ENCODE results near the gene LRRC71.
A peak's percentile ranks its signal among the peaks of the same experiment; 100 is the strongest.

LRRC71 gene

DNA sequence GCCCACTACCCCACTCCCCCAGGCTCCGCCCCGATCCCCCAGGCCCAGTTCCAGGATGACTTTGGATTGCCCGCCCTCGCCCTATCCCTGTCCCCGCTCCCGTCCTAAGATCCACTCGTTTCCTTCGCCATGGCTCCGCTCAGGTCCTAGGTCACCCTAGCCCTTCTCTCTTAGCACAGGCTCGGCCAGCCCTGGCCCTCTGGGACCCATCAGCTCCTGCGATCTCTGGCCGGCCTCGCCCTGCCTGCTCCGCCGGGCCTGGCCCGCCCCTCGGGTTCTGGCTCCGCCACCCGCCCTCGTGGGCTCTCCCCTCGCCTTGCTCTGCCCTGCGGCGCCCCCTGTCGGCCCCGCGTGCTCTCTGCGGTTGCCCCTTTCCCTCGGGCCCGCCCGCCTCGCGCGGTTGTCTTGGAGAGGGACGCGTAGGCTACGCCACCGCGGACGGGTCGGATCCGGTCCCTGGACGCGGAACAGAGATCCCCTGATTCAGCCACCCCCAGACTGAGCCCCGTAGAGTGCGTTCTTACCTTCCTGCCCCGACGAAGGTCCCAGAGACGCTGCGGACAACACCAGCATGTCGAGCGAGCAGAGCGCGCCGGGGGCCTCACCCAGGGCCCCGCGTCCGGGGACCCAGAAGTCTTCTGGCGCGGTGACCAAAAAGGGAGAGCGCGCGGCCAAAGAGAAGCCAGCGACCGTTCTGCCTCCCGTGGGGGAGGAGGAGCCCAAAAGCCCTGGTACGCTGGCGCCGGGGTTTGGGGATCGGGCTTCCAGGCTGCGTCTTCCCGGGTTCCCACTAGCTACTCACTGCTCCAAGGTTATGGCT, at the start of gene LRRC71:
TSS of gene LRRC71 (plus strand) at position 400 of the 820 bp plus-strand sequence. CDS start at position 572, 172 bp downstream.
- DNase-seq (ENCODE audit: low read depth), result peak; percentile 67

DNA sequence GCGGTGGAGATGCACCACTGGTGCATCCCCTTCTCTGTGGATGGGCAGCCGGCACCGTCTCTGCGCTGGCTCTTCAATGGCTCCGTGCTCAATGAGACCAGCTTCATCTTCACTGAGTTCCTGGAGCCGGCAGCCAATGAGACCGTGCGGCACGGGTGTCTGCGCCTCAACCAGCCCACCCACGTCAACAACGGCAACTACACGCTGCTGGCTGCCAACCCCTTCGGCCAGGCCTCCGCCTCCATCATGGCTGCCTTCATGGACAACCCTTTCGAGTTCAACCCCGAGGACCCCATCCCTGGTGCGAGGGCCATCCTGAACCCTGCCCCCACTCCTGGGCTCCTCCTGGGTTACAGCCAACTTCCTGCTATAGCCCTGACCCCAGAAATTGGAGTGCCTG, 46.8 kb upstream of the LRRC71 start:
- no peak for DNase-seq (ENCODE audit: low read depth)

DNA sequence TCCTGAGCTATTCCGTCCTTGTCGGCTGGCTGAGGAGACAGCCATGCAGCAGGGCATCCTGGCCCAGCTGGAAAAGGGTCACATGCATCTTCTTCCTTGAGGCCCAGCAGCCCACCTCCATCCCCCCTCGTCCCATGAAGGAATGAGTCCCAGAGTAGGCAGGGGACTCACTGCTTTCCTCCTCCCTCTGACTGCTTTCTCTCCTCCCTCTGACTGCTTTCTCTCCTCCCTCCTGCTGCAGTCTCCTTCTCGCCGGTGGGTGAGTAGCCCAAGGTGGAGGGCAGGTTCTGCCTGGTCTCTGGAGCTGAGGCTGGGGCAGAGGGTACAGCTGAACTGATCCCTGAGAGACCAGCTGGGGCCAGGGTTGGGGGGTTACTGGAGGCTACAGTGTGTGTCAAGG, 46.3 kb upstream of the LRRC71 start:
- DNase-seq (ENCODE audit: low read depth), result no peak

DNA sequence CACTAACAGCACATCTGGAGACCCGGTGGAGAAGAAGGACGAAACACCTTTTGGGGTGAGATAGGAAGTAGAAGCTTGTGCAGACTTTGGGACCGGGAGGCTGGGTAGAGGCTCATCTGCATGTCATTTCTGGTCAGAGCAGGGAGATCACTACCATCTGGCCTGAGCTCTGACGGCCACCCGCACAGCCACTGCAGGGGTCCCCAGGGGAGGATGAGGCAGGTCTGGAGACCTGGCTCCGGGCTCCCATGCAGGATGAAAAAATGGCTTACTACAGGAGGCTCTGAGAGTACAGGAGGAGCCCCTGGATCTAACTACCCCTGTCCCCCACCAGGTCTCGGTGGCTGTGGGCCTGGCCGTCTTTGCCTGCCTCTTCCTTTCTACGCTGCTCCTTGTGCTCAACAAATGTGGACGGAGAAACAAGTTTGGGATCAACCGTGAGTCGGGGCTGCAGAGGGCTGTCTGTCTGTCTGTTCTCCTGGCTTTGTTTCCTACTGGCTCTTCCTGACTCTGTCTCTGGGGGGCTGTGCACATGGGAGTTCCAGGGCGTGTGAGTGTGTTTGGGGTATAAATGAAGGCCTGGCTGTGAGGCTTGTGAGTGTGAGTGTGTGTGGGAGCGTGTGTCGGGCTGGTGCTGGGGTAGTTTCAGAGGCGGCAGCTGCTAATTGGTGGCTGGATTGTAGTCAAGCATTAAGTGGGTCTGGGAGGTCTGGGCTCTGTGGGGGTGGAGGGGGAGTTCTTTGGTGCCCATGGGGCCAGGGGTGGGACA, 45.7 kb upstream of the LRRC71 start:
- DNase-seq (ENCODE audit: low read depth), result no peak

DNA sequence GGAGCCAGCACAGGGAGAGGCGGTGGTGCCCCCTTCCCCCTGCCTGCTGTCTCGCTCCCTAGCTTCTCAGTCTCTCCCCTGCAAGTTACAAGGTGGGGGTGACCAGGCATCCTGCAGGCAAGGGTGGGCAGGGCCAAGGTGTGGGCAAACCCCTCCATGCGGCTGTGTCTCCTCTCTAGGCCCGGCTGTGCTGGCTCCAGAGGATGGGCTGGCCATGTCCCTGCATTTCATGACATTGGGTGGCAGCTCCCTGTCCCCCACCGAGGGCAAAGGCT, 45.2 kb upstream of the LRRC71 start:
- no peak for DNase-seq (ENCODE audit: low read depth)

DNA sequence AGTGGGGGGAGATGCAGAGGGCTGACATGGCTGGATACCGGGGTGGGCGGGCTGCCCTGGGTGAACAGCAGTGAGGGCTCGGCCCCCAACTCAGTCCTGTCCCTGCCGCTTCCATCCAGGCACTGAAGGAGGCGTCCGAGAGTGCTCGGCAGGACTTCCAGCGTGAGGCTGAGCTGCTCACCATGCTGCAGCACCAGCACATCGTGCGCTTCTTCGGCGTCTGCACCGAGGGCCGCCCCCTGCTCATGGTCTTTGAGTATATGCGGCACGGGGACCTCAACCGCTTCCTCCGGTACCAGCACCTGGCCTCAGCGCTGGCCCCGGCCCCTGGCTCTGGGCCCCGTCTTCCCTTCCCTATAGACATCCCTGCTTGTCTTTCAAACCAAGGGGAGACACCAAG, 44.2 kb upstream of the LRRC71 start:
- no peak for DNase-seq (ENCODE audit: low read depth)

DNA sequence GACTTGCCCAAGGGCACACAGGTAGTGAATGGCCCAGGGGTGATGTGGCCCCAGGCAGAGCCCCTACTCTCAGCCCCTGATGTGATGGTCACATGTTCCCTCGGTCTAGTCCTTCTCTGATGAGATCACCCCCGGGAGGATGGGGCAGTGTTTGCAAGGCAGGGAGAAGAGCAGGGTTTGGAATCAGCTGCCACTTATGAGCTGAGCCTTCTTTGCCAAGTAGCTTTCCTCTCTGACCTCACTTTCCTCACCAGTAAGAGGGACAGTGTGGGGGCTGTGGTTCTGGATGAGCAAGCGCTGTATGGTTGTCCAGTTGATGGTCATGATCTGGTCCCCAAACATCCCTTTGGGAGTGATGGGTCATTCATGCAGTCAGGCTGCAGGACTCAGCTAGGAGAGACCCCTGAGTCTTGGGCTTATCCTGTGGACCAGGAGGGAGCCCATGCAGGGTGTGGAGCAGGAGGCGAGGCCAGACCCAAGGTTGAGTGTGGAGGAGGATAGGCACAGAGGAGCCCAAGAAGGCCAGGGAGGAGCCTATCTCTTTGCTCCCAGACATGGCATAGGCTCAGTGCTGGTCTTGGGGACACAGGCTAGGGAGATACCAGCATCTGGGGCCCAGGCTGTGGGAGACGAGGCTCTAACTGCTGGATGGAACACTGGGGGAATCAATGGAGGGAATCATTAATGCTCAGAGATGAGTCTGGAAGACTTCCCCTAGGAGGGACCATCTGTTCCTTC, 42.8 kb upstream of the LRRC71 start:
- no peak for DNase-seq (ENCODE audit: low read depth)

DNA sequence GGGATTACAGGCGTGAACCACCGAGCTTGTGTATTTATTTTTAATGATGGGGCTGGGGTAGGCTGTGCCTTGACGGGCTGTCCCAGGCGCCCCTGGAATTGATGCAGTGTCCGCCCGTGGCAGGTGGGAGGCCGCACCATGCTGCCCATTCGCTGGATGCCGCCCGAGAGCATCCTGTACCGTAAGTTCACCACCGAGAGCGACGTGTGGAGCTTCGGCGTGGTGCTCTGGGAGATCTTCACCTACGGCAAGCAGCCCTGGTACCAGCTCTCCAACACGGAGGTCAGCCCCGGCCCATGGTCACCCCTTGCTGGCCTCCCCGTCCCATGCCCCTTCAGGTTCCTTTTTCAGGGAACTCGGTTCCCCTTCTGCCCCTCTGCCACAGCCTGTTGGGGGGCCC, 40.6 kb upstream of the LRRC71 start:
- DNase-seq (ENCODE audit: low read depth), result no peak

DNA sequence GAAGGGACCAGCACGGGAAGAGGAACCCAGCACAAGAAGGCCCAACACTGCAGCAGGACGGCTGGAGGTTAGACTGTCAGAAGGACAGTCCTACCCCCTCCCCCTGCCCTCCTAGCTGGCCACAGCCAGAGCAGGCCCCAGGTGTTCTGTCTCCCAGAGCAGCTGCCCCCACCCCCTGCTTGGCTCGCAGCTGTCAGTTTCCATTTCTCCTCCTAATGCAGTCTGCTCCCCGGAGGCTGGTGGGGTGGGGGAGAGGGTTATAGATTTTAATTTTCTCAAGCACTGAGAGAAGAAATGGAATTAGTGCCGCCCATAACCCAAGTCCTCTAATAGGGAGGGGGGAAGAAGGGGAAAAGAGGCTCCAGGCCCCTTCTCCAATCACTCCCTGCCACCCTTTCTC, 40.0 kb upstream of the LRRC71 start:
- DNase-seq (ENCODE audit: low read depth), result no peak

DNA sequence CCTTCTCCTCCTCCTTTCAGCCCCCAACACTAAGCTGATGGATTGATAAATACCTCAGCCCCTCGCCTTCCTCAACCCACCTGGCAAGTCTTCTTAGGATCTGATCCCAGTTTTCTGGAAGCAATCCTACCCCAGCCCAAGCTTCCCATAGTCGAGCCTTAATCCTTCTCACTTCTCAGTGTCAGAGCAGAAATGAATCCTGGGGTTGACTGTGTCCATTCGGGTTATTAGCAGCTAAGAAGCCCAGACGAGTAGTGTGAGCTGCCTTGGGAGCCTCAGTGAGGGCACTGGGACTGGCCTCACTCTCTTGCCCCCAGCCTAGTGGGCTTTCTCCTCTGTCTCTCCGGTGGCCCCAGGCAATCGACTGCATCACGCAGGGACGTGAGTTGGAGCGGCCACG, 39.3 kb upstream of the LRRC71 start:
- DNase-seq (ENCODE audit: low read depth), result no peak

DNA sequence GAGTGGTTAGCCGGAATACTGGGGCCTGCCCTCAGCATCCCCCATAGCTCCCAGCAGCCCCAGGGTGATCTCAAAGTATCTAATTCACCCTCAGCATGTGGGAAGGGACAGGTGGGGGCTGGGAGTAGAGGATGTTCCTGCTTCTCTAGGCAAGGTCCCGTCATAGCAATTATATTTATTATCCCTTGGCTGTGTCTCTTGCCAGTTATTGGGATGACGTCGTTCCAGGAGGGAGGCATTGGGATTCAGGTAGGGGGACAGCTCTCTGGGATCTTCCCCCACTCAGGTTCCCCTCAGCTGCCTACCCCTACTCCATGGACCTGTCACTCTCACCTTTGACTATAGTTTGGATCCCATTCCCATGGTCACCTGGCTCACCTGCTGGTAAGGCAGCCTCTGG, 38.8 kb upstream of the LRRC71 start:
- no peak for DNase-seq (ENCODE audit: low read depth)

DNA sequence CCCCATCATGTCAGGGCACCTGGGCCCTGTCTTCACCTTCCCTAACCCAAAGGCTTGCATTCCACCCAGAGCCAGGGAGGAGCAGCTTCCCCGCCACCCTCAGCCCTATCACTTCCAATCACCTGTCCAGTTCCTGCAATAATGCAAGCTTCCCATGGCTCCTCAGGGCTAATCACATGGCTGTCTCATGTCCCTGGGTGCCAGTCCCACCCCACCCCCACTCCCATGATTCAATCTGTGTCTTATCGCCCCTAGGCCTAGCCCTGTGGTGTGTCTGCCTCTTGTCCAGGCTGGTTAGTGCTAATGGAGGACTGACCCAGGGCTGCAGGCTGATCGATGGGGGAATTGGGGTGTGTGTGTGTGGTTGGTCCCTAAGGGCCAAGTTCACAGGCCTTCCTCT, 37.9 kb upstream of the LRRC71 start:
- DNase-seq (ENCODE audit: low read depth), result no peak

DNA sequence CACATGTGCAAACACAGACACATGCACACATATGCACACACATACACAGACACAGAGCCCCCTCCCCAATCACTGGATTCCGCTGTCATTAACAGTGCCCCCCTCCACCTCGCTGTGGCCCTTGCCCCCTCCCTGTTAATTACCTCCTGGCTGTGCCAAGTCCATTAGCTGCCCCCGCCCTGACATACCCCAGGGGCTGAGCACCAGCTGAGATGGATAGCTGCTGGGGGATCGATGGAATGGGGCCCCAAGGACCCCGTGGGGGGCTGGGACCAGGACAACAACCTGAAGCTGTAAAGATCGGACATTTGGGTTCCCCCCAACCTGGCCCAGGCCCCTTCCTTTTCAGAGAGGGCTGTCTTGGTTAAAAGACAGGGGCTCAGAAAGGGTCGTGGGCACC, 36.5 kb upstream of the LRRC71 start:
- no peak for DNase-seq (ENCODE audit: low read depth)

DNA sequence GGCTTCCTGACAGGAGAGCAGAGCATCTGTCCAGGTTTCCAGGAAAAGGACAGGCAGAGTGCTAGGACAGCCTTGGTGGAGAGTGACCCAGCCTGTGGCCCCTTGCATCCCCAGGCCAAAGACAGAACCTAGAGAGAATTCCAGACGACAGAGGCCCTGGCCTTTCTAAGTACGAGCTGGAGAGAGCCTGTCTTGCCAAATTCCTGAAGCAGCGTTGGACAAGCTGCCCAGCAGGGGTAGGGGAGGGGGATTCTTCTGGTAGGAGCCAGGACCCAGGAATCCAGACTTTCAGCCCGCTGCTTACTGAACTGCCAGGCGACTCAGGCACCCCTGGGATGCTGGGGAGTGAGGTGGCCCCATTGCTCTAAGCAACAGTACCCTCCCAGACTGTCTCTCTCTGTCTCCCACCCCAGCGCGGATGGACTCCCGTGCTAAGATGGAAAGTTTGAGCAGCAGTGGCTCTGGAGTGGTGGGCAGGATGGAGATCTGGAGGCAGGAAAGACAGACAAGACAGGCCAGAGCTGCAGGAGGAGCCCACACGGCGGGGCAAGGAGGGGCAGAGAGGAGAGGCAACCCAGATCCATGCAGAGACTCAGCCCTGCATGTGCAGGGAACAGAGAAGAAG, 35.8 kb upstream of the LRRC71 start:
- DNase-seq (ENCODE audit: low read depth), result no peak

DNA sequence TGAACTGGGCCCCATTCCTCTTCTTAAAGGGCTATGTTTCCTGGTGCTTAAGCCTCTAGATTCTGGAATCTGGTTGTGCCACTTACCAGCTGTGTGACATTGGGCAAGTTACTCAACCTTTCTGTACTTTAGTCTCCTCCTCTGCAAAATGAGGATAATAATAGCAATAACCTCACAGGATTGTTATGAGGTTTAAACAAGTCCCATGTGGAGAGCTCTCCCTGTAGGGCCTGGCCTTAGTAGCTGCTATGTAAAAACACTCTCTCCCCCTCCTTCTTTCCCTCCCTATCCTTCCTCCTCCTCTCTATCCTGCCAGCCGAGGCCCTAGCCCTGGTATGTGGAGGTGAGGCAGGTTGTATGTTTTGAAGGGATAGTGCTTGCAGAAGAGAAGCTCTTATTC, 35.1 kb upstream of the LRRC71 start:
- DNase-seq (ENCODE audit: low read depth), result no peak

DNA sequence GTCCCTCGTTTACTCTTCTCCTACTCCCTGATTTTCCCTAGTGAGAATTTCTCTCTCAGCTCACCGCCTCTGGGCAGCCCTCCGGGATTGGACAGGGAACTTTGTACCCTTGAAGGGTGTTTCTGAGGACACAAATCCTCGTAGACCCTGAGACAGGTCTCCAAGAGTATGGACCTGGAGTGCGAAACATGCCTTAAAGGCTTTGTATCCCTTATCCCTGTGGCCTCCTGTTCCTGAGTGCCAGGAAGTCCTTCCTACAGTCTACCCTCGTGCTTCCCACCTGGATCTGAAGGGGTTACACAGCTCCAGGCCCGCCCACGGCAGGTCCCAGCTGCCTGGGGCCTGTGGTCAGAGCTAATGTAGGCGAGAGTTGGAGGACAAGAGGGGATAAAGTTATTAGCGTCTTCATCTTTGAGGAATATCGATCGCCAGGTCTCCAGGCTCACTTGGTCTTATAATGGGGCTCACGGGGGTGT, 34.5 kb upstream of the LRRC71 start:
- DNase-seq (ENCODE audit: low read depth), result no peak

DNA sequence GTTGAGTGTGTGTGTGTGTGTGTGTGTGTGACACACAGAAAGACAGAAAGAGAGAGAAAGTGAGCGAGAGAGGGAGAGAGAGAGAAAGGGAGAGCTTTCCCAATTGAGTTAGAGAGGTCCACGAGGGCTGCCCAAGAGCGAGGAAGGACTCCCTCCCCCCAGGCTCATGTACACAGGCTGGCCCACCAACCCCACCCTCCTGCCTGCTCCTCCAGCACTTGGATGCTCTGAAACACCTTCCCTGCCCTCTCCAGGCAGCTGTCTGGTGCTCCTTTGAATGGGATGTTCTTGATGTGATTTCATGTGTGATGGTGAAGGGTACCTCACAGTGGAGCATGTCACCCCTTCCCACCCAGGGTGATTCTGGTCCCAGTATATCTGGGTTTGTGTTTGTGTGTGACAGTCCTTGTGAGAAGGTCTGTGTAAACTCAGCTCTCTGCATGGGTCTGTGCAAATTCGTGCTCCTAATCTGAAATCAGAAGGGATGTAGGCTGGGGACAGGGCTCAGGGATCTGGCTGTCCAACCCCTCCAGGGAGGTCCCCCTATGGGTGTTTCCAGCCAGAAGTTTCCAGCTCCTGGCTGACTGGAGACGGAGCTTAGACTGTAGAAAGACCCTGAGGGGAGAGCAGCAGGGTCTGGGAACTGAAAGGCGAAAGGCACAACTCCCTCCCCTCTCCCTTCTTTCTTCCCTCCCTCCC, 33.7 kb upstream of the LRRC71 start:
- no peak for DNase-seq (ENCODE audit: low read depth)

DNA sequence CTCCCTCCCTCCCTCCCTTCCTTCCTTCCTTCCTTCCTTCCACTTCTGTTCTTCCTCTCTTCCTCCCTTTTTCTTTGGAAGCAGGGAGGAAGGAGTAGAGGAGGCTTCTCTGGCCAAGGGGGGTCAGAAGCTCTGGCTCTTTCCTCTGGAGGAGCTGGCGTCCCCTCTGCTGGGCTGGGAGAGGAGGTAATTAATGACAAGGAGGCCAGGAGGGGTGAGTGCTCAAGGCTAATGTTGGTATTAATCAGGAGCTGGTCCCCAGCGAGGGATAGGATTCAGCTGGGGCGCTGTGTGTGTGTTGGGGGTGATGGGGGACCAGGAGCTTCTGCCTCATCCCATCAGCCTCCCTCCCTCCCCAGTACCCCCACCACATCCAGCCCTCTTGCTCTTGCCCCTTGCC, 33.1 kb upstream of the LRRC71 start:
- no peak for DNase-seq (ENCODE audit: low read depth)

DNA sequence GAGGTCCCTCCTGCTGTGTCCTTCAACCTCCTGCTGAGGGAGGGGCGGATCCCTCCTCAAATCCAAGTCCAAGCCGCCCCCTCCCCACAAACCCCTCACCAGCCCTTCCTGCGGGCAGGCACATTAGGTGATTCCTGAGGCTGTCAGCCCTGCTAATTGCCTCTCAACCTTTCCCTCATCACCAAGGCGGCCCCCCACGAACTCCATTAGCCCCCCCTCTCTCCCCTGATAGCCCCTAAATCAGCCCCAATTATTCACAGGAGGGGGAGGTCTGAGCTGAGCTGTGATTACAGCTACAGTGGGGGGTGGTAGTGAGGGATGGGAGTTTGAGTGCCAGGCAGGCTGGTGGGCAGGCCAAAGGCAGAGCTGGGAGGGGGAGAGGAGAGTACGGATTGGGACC, 32.7 kb upstream of the LRRC71 start:
- no peak for DNase-seq (ENCODE audit: low read depth)

DNA sequence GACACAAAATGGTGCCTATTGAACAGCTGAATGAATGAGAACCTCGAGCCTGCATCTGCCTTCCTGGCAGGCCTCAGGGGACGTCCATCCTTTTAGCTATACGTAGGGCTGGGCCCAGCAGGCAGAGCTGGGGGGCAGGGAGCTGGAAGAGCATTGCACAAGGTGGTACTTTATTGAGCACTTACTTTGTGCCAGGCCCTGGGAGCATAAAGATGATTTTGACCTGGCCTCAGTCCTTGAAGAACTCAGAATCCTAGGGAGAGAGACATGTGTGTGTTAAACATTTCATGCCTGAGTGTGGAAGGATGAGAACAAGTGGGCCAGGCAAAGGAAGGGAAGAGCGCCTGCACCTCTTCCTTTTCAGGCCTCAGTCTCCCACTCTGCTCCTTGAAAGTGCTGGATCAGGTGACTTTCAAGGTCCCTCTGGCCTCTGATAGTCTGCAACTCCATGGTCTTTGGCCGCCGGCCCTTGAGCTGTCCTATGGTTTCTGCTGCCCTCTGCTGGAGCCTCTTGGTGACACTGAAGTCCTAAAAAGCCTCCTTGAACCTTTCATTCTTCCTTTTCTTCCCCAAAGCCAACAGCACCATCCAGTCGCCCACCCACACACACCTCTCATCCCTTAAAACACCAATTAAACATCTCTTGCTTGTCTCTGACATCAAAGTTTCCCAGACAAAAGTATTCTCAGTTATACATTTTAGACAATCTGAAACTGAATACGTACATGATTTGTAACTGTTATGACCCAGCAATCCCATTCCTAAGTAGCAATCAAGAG, 30.4 kb upstream of the LRRC71 start:
- peak; percentile 36 for DNase-seq (ENCODE audit: low read depth)

Data from stimulated activated CD8-positive, alpha-beta memory T cell treated with anti-CD3 and anti-CD28 coated beads, Interleukin-4, amount 100 ng/mL, for 24 hours (primary cell).